ENCODE data around the gene ITGA1.

DNA sequence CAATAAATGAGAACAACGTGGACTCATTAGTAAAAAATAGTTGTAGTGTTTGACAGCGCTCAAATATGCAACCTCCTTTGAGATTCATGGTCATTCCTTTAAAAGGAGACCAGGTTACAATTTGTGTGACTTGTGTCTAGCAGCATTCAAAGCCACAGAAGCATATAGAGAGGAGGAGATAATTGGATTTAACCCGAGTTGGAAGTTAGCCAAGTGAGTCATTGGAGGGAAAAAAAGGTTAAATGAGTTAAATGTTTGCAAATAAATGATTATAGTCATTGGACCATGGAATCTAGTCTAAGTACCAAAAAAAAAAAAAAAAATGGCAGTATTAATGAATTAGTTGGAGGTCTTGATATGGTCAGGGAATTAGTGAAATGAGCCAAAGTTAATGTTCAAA is 90.9 kb downstream of the ITGA1 start:
- TF ChIP-seq EGR1 (IDR thresholded peaks at IDR 0.05; ENCODE audit: borderline replicate concordance, low read depth, low read length) (no peak), MAFK (IDR thresholded peaks at IDR 0.05; ENCODE audit: low read depth, low read length) (no peak), HDAC2 (IDR thresholded peaks at IDR 0.05; ENCODE audit: borderline replicate concordance in 1 of 2, low read depth in 2 of 2, low read length in 2 of 2) (no peak), RXRA (IDR thresholded peaks at IDR 0.05; ENCODE audit: insufficient read depth, low read depth, low read length) (no peak), POLR2A (IDR thresholded peaks at IDR 0.05; ENCODE audit: control extremely low read depth in 1 of 2, low read depth in 2 of 2, low read length in 2 of 2) (no peak), EZH2 (IDR thresholded peaks at IDR 0.05; ENCODE audit: low read depth, low read length, severe bottlenecking) (no peak), CHD2 (IDR thresholded peaks at IDR 0.05; ENCODE audit: low read length) (no peak), SUZ12 (IDR thresholded peaks at IDR 0.05; ENCODE audit: low read length) (no peak), SRF (IDR thresholded peaks at IDR 0.05; ENCODE audit: low read depth, low read length) (no peak), EP300 (IDR thresholded peaks at IDR 0.05; ENCODE audit: borderline replicate concordance in 1 of 2, low read depth in 2 of 2, low read length in 2 of 2) (no peak), NANOG (IDR thresholded peaks at IDR 0.05; ENCODE audit: insufficient read depth, low read depth, low read length, poor library complexity, severe bottlenecking) (no peak)
- TF ChIP-seq, protein P1, sequence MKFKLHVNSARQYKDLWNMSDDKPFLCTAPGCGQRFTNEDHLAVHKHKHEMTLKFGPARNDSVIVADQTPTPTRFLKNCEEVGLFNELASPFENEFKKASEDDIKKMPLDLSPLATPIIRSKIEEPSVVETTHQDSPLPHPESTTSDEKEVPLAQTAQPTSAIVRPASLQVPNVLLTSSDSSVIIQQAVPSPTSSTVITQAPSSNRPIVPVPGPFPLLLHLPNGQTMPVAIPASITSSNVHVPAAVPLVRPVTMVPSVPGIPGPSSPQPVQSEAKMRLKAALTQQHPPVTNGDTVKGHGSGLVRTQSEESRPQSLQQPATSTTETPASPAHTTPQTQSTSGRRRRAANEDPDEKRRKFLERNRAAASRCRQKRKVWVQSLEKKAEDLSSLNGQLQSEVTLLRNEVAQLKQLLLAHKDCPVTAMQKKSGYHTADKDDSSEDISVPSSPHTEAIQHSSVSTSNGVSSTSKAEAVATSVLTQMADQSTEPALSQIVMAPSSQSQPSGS (IDR thresholded peaks at IDR 0.05; ENCODE audit: low read length) = no peak
- TF ChIP-seq, protein P2, sequence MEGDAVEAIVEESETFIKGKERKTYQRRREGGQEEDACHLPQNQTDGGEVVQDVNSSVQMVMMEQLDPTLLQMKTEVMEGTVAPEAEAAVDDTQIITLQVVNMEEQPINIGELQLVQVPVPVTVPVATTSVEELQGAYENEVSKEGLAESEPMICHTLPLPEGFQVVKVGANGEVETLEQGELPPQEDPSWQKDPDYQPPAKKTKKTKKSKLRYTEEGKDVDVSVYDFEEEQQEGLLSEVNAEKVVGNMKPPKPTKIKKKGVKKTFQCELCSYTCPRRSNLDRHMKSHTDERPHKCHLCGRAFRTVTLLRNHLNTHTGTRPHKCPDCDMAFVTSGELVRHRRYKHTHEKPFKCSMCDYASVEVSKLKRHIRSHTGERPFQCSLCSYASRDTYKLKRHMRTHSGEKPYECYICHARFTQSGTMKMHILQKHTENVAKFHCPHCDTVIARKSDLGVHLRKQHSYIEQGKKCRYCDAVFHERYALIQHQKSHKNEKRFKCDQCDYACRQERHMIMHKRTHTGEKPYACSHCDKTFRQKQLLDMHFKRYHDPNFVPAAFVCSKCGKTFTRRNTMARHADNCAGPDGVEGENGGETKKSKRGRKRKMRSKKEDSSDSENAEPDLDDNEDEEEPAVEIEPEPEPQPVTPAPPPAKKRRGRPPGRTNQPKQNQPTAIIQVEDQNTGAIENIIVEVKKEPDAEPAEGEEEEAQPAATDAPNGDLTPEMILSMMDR (IDR thresholded peaks at IDR 0.05; ENCODE audit: control extremely low read depth in 1 of 3, insufficient read depth in 1 of 3, low read depth in 1 of 3, low read length in 3 of 3) = no peak
